RKO (cell line): ENCODE measurements around the gene ZBTB26.
A peak's percentile ranks its signal among the peaks of the same experiment; 100 is the strongest.

ENCODE experiments used
- DNase-seq: peaks from one replicate; pipeline ENCODE4 v3.0.0-alpha.2; 2016; ENCODE audit warnings: low spot score

ZBTB26 gene

GRCh38 chr9:122931226-122932121 is at the start of gene ZBTB26:
TSS of gene ZBTB26 (minus strand) at chr9:122931512. CDS start at chr9:122919934, 11,578 bp downstream.
- DNase-seq: peak; percentile 97

DNA sequence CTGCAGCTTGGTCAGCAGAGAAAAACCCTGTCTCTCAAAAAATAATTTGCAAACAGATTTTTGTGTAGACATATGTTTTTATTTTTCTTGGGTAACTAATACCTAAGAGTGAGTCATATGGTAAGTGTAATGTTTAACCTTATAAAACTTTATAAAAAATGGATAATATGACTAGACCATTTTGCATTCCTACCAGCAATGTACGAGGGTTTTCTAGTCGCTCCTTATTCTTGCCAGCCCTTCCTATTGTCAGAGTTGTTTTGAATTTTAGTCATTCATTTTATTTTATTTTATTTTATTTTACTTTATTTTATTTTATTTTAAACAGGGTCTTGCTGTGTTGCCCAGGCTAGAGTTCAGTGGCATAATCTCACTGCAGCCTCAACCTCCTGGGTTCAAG is 47.3 kb upstream of the ZBTB26 start:
- DNase-seq: peak; percentile 40

- DNase-seq: no peak
These were observed 43.9 kb upstream of the ZBTB26 start for GRCh38 chr9:122975196-122975595.

GRCh38 chr9:122961139-122961538 is 29.8 kb upstream of the ZBTB26 start:
- no peak for DNase-seq

DNA sequence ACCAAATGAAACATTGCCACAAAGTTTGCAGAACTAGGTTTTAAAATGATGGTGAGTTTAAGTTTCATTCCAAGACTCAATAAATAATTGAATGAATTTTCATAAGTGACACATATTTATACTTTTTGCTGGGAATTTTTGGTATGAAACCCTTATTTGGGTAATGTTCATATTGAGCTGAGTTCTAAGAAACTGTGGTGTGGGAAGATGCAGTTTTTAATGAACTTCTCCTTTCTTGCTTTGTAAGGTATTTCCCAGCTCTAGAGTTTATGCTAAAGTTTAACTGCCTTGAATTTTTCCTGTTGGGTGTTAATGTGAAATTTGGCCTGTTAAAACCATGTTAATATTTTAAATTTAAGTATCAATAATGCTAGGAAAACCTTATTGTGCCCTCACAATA is 24.6 kb upstream of the ZBTB26 start:
- no peak for DNase-seq

GRCh38 chr9:122954253-122954691 is 23.0 kb upstream of the ZBTB26 start:
- no peak for DNase-seq

DNA sequence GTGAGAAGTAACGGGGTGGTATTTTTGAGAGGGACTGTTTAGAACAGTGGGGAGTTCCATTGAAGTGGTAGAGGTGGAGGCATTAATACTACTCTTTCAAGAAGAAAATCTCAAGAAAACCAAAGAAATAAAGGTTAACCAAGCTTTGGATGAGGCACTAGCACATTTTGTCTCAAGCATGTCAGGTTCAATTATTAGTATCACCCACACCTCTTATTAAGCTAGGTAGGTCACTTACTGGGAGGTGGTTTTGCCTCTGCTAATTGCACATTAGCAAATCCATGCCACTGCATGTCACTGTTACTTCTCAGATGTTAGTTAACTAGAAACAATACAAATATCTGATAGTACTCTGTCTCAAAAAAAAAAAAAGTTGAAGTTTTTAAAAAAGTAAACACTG is 19.7 kb upstream of the ZBTB26 start:
- no peak for DNase-seq

- no peak for DNase-seq
These were observed 19.0 kb upstream of the ZBTB26 start for GRCh38 chr9:122950263-122950662.

DNA sequence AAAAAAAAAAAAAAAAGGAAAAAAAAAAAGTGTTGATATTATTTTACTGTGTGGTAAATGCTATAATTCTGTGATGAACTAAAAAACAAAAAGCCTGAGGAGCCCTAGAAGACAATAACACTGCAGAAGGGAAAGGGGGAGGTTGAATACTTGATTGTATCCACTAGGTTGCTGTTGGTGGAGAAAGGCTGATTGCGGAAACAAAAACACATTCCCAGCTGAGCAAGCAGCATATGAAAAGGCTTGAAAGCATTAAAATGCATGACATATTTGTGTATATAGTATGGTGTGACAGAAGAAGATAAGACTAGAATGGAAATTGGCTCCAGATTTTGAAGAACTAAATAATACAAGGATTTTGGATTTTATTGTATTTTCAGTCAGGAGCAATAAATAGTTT is 18.4 kb upstream of the ZBTB26 start:
- no peak for DNase-seq

GRCh38 chr9:122948313-122948712 is 17.0 kb upstream of the ZBTB26 start:
- no peak for DNase-seq

- no peak for DNase-seq
These were observed 15.2 kb upstream of the ZBTB26 start for GRCh38 chr9:122946461-122947005.

GRCh38 chr9:122944960-122945888 is 13.9 kb upstream of the ZBTB26 start:
- DNase-seq: no peak

- DNase-seq: peak; percentile 65
These were observed 10.4 kb upstream of the ZBTB26 start for GRCh38 chr9:122941582-122942234.

DNA sequence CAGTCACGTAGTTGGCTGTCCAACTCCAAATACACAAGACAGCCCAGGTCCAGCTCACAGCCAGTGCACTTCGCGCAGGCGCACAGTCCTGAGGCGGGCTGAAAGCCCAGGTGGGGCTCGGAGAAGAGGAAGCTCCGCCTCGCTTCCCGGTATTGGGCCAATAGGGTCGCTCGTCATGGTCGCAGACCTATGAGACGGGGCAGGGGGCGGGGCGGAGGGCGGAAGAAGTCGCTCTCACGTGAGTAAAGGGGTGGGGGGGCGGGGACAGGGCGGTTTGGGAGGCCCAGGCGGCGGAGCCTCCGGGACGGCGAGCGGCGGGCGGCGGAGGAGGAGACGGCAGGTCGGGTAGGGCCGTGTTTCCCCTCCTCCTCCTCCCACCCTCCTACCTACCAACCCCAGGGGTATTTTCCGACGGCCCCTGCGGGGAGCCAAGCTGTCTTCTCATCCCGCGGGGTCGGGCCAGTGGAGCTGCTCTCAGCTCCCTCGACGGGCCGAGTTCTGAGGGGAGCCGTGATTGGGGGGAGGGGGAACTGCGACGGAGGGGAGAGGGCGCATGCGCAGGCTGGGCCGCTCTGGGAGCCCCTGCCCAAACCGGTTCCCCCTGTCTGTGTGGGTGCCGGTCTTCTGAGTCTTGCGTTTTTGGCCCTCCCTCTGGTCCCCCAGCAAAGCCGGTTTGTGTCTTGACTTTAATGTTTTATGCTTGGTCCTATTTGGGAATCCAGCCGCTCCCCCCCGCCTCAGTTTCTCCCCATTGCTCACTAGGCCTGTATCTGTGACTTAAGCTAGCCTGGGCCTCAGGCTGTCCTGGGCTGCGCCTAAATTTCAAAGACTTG is 9.7 kb upstream of the ZBTB26 start, which contains the start of gene RABGAP1:
TSS of gene RABGAP1 (plus strand) at position 272 of the 833 bp plus-strand sequence. CDS start 16,040 bp downstream, outside the sequence.
- peak; percentile 99 for DNase-seq

DNA sequence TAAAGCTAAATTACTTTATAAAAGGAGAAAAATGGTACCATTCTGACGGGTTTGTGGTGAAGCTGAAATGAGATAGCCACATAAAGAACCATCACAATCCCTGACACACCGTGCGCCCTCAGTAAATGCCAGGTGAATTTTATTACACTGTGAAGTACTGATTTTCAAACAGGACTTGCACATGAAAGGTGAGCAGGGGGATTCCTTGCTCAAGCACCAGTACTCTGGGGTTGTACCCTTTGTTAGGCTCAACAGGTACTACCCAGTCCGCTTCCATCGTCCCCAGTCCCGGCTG is 9.1 kb upstream of the ZBTB26 start:
- DNase-seq: no peak

- DNase-seq: no peak
These were observed 8.3 kb upstream of the ZBTB26 start for GRCh38 chr9:122939601-122940000.

GRCh38 chr9:122936883-122937282 is 5.6 kb upstream of the ZBTB26 start:
- no peak for DNase-seq

- no peak for DNase-seq
These were observed 5.2 kb upstream of the ZBTB26 start for GRCh38 chr9:122936464-122936863.

- peak; percentile 78 for DNase-seq
These were observed 629 bp downstream of the ZBTB26 start for GRCh38 chr9:122930541-122931225.

- DNase-seq: no peak
These were observed 1.4 kb downstream of the ZBTB26 start for GRCh38 chr9:122929796-122930354.
